SK-N-SH (cell line): Measurements from ENCODE around the gene PIK3IP1. TPM values are rescaled to one million over a fixed set of nuclear protein-coding genes. Genes with fewer than 3 reads are reported as not detected.
"Not testable (repeated sequence)": the region's sequence is repeated elsewhere in the genome, so short reads cannot be mapped to it uniquely, and the experiment has no call there.

Source experiments
- CTCF ChIA-PET: fragments of 300-600, 350-600 bp; formaldehyde crosslinking; extraction: SDS; loops from one replicate; lab custom pipeline; 2021; lab: Yijun Ruan, JAX
- POLR2A ChIA-PET: fragments of 350-600 bp; sonication (Branson Sonifier 250); formaldehyde crosslinking; extraction: SDS; loops from one replicate; lab custom pipeline; 2020; ENCODE audit warnings: antibody characterized with exemption, inconsistent platforms; lab: Yijun Ruan, JAX
- DNase-seq: peaks from one replicate; pipeline ENCODE4 v3.0.0; 2012
- H2AFZ ChIP-seq: fragments of 200-600 bp; sonication (generic); 2 replicates; pipeline ENCODE4 v1.8.1; 2016; ENCODE audit warnings: antibody characterized with exemption, mild to moderate bottlenecking, low read depth
- H3F3A ChIP-seq: fragments of 200-600 bp; sonication (generic); replicated peaks from 2 replicates; pipeline ENCODE3; 2016; ENCODE audit warnings: antibody characterized with exemption, mild to moderate bottlenecking; ENCODE audit not compliant: insufficient read depth
- H3K27ac ChIP-seq, 2 experiments: fragments of 200-500 bp in 1 of 2; fragments of 200-600 bp in 1 of 2; sonication (Bioruptor generic) in 1 of 2; sonication (generic), shearing (Covaris generic) in 1 of 2; 2 replicates each; pipeline versions ENCODE4 v1.5.1 to v1.6.1; 2014 to 2016; ENCODE audit warnings: low read depth in 2 of 2, inconsistent platforms in 1 of 2, low read length in 1 of 2, mild to moderate bottlenecking in 1 of 2, mixed read lengths in 1 of 2
- H3K27me3 ChIP-seq: fragments of 200-600 bp; sonication (generic), shearing (Covaris generic); 2 replicates; pipeline ENCODE4 v1.6.1; 2016; ENCODE audit warnings: mixed run types; ENCODE audit not compliant: insufficient read depth
- H3K36me3 ChIP-seq, 2 experiments: fragments of 200-500 bp in 1 of 2; fragments of 200-600 bp in 1 of 2; sonication (Bioruptor generic) in 1 of 2; sonication (generic) in 1 of 2; replicated peaks in 1 of 2; 2 replicates each; pipeline versions ENCODE3 to v1.5.1; 2014 to 2016; ENCODE audit warnings: low read length in 1 of 2, mild to moderate bottlenecking in 1 of 2; ENCODE audit not compliant: insufficient read depth in 2 of 2, control insufficient read depth in 1 of 2
- H3K4me1 ChIP-seq, 2 experiments: fragments of 200-500 bp in 1 of 2; fragments of 200-600 bp in 1 of 2; sonication (Bioruptor generic) in 1 of 2; sonication (generic), shearing (Covaris generic) in 1 of 2; 2 replicates each; pipeline versions ENCODE4 v1.5.1 to v1.6.1; 2014 to 2016; ENCODE audit warnings: low read depth in 1 of 2, low read length in 1 of 2, mixed run types in 1 of 2; ENCODE audit not compliant: insufficient read depth in 2 of 2, control insufficient read depth in 1 of 2
- H3K4me2 ChIP-seq: fragments of 200-600 bp; sonication (generic), shearing (Covaris generic); 2 replicates; pipeline ENCODE4 v1.6.1; 2017; ENCODE audit warnings: mixed run types
- H3K4me3 ChIP-seq, 2 experiments: fragments of 200-500 bp in 1 of 2; fragments of 200-600 bp in 1 of 2; sonication (Bioruptor generic) in 1 of 2; sonication (generic), shearing (Covaris generic) in 1 of 2; 2 replicates each; pipeline versions ENCODE4 v1.5.1 to v1.8.1; 2014 to 2016; ENCODE audit warnings: low read depth in 2 of 2, inconsistent platforms in 1 of 2, low read length in 1 of 2, mild to moderate bottlenecking in 1 of 2, mixed read lengths in 1 of 2, moderate library complexity in 1 of 2
- H3K79me2 ChIP-seq: fragments of 200-600 bp; sonication (generic); 2 replicates; pipeline ENCODE4 v1.8.1; 2017; ENCODE audit warnings: mild to moderate bottlenecking; ENCODE audit not compliant: insufficient read depth
- H3K9ac ChIP-seq: fragments of 200-600 bp; sonication (generic); 2 replicates; pipeline ENCODE4 v1.6.1; 2017; ENCODE audit warnings: mixed run types
- H3K9me2 ChIP-seq: fragments of 200-600 bp; sonication (generic); 2 replicates; pipeline ENCODE4 v1.6.1; 2017; ENCODE audit warnings: mixed run types
- H3K9me3 ChIP-seq: fragments of 200-600 bp; sonication (generic); 2 replicates; pipeline ENCODE4 v1.6.1; 2017; ENCODE audit warnings: mixed run types, mild to moderate bottlenecking, moderate library complexity
- H4K20me1 ChIP-seq: fragments of 200-600 bp; sonication (generic); 2 replicates; pipeline ENCODE4 v1.6.1; 2017; ENCODE audit warnings: mild to moderate bottlenecking, mixed run types; ENCODE audit not compliant: insufficient read depth
- ELF1 ChIP-seq: IDR thresholded peaks from 2 replicates; pipeline ENCODE4 v1.4.0; 2012
- FOSL2 ChIP-seq: IDR thresholded peaks from 2 replicates; pipeline ENCODE4 v1.4.0; 2012; ENCODE audit warnings: low read depth, mild to moderate bottlenecking, moderate library complexity, borderline replicate concordance
- GATA2 ChIP-seq: sonication (generic); formaldehyde crosslinking; IDR thresholded peaks from 2 replicates; pipeline ENCODE4 v1.5.0; 2020; ENCODE audit warnings: mild to moderate bottlenecking, missing genetic modification reagents
- MEF2A ChIP-seq: IDR thresholded peaks from 2 replicates; pipeline ENCODE4 v1.4.0; 2012; ENCODE audit warnings: low read depth, borderline replicate concordance
- NFIC ChIP-seq: IDR thresholded peaks from 2 replicates; pipeline ENCODE4 v1.4.0; 2012; ENCODE audit warnings: borderline replicate concordance
- NRF1 ChIP-seq: IDR thresholded peaks from 2 replicates; pipeline ENCODE4 v1.6.1; 2012; ENCODE audit warnings: low read depth, mild to moderate bottlenecking, low read length
- RAD21 ChIP-seq: IDR thresholded peaks from 2 replicates; pipeline ENCODE4 v1.6.1; 2012; ENCODE audit warnings: mild to moderate bottlenecking, low read length
- RFX5 ChIP-seq: IDR thresholded peaks from 2 replicates; pipeline ENCODE4 v1.6.1; 2012; ENCODE audit warnings: mild to moderate bottlenecking, improper control_type of control experiment, low read length
- USF1 ChIP-seq: IDR thresholded peaks from 2 replicates; pipeline ENCODE4 v1.4.0; 2012; ENCODE audit warnings: low read depth, borderline replicate concordance
- WGBS: methylation state at CpG from one replicate; pipeline ENCODE4 v1.1.6; 2017; ENCODE audit warnings: low lambda C conversion rate; 5-methylcytosine and 5-hydroxymethylcytosine counted together
- polyA plus RNA-seq, 3 experiments: library from polyadenylated mRNA; depleted of rRNA; stranded (reverse); fragments of >200 nt; gene quantifications; 2 replicates each; pipeline ENCODE4 v1.2.3, GENCODE V29; 2012
- TF ChIP-seq, protein P1 (sequence below): IDR thresholded peaks from 2 replicates; pipeline ENCODE4; 2012
- TF ChIP-seq, protein P2 (sequence below): fragments of 150-350 bp; IDR thresholded peaks from 2 replicates; pipeline ENCODE4 v1.6.1; 2017; ENCODE audit warnings: antibody characterized with exemption, low read length, low read depth, borderline replicate concordance

The PIK3IP1 gene
- polyA plus RNA-seq, 1 of the 3 experiments (the other 2 are of a cell fraction): 8.6 TPM

GRCh38 chr22:31323578-31324550 is 31.6 kb upstream of the PIK3IP1 start (continued):
- TF ChIP-seq FOSL2: no peak

- Histone ChIP-seq H3K27me3 (no peaks in the 10 kb centered on the region), H3K79me2 (no peaks in the 10 kb centered on the region), H3K9me2 (no peaks in the 10 kb centered on the region), H3K4me3 (no peak overlapping the region), H3K4me2 (no peak overlapping the region), H3K9ac (no peak overlapping the region), H3K4me1 (no peaks in the 10 kb centered on the region), H3K27ac (no peak overlapping the region), H2AFZ (no peak overlapping the region), H3K9me3 (no peaks in the 10 kb centered on the region), H3K36me3 (peaks cover 9 to 16% of the 10 kb centered on the region in 2 experiments), H4K20me1 (no peaks in the 10 kb centered on the region), H3F3A (no peaks in the 10 kb centered on the region)
- TF ChIP-seq USF1 (no peak), NFIC (no peak), MEF2A (no peak), ELF1 (no peak), NRF1 (no peak), GATA2 (CRISPR knock-in tag) (no peak), RFX5 (no peak), RAD21 (no peak)
- TF ChIP-seq, protein P1, sequence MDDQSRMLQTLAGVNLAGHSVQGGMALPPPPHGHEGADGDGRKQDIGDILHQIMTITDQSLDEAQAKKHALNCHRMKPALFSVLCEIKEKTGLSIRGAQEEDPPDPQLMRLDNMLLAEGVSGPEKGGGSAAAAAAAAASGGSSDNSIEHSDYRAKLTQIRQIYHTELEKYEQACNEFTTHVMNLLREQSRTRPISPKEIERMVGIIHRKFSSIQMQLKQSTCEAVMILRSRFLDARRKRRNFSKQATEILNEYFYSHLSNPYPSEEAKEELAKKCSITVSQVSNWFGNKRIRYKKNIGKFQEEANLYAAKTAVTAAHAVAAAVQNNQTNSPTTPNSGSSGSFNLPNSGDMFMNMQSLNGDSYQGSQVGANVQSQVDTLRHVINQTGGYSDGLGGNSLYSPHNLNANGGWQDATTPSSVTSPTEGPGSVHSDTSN: no peak
- TF ChIP-seq, protein P2, sequence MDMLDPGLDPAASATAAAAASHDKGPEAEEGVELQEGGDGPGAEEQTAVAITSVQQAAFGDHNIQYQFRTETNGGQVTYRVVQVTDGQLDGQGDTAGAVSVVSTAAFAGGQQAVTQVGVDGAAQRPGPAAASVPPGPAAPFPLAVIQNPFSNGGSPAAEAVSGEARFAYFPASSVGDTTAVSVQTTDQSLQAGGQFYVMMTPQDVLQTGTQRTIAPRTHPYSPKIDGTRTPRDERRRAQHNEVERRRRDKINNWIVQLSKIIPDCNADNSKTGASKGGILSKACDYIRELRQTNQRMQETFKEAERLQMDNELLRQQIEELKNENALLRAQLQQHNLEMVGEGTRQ: no peak
- ChIA-PET POLR2A (no interaction called here), CTCF (interaction anchor here (4.2 kb wide), 1 partner anchor 7 kb away, joined by 37 read pairs; no protein-coding TSS in a partner anchor)
- DNase-seq: no peak
- WGBS: 92% methylated on average over 2 of the region's 4 CpGs
Measured at GRCh38 chr22:31321421-31321820, 29.1 kb upstream of the PIK3IP1 start.

DNA sequence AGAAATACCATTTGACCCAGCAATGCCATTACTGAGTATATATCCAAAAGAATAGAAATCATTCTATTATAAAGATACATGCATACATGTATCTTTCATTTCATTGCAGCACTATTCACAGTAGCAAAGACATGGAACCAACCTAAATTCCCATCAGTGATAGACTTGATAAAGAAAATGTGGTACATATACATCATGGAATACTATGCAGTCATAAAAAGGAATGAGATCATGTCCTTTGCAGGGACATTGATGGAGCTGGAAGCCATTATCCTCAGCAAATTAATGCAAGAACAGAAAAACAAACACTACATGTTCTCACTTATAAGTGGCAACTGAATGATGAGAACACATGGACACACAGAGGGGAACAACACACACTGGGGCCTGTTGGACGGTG is 21.9 kb upstream of the PIK3IP1 start:
- H2AFZ ChIP-seq, H3K9me3 ChIP-seq, H3K36me3 ChIP-seq, H3K4me3 ChIP-seq, H3F3A ChIP-seq, H3K27ac ChIP-seq, H3K4me2 ChIP-seq, H3K4me1 ChIP-seq, DNase-seq, H3K27me3 ChIP-seq, H3K79me2 ChIP-seq, H3K9ac ChIP-seq, H4K20me1 ChIP-seq, POLR2A ChIA-PET, H3K9me2 ChIP-seq: not testable (repeated sequence)
- CTCF ChIA-PET: interaction anchor here (0.6 to 4.5 kb wide), 14 partner anchors 9 to 449 kb away, joined by 3 to 58 read pairs (median 16); partner anchors contain the start of genes LIMK2 and PIK3IP1
- WGBS: 63% methylated on average over 1 of the region's 1 CpG
